Keratinocyte (primary cell): ENCODE measurements around the gene ZNF217. TPM values are rescaled to one million over a fixed set of nuclear protein-coding genes. Genes with fewer than 3 reads are reported as not detected.
"Not testable (repeated sequence)": the region's sequence is repeated elsewhere in the genome, so short reads cannot be mapped to it uniquely, and the experiment has no call there.

ENCODE experiments used
- DNase-seq: peaks from one replicate; pipeline ENCODE4 v3.0.0-alpha.2; 2011; ENCODE audit warnings: low read depth, missing footprints, low spot score
- FAIRE-seq: peaks from 2 replicates; lab custom pipeline; 2011; peaks lifted over from hg19 to GRCh38; lab: Jason Lieb, UNC
- H2AFZ ChIP-seq: 2 replicates; pipeline ENCODE4 v1.6.0; 2012; ENCODE audit warnings: low read length, control low read depth, inconsistent platforms; ENCODE audit not compliant: control insufficient read depth
- H3K27ac ChIP-seq: 2 replicates; pipeline ENCODE4 v1.5.1; 2011; ENCODE audit warnings: low read length; ENCODE audit not compliant: control insufficient read depth, insufficient read depth
- H3K27me3 ChIP-seq: 3 replicates; pipeline ENCODE4 v1.6.0; 2011; ENCODE audit warnings: low read length; ENCODE audit not compliant: control insufficient read depth, insufficient read depth; ENCODE audit errors: extremely low read depth
- H3K36me3 ChIP-seq, 2 experiments: 2 replicates in 1 of 2; 3 replicates in 1 of 2; pipeline ENCODE4 v1.5.1; 2011; ENCODE audit warnings: low read length in 2 of 2, mild to moderate bottlenecking in 1 of 2; ENCODE audit not compliant: control insufficient read depth in 2 of 2, insufficient read depth in 2 of 2; ENCODE audit errors: extremely low read depth in 1 of 2
- H3K4me1 ChIP-seq: 3 replicates; pipeline ENCODE4 v1.5.1; 2011; ENCODE audit warnings: low read length; ENCODE audit not compliant: control insufficient read depth, insufficient read depth; ENCODE audit errors: extremely low read depth
- H3K4me2 ChIP-seq: 3 replicates; pipeline ENCODE4 v1.6.0; 2011; ENCODE audit warnings: low read depth, low read length; ENCODE audit not compliant: control insufficient read depth, insufficient read depth; ENCODE audit errors: extremely low read depth
- H3K4me3 ChIP-seq, 3 experiments: fragments of 200-600 bp in 1 of 3; sonication (generic) in 1 of 3; 2 replicates in 2 of 3; 3 replicates in 1 of 3; pipeline ENCODE4 v1.5.1; 2011 to 2016; ENCODE audit warnings: low read length in 3 of 3, mild to moderate bottlenecking in 3 of 3, control low read depth in 2 of 3, inconsistent platforms in 1 of 3, low read depth in 1 of 3, mixed read lengths in 1 of 3, mixed run types in 1 of 3, moderate library complexity in 1 of 3; ENCODE audit not compliant: control insufficient read depth in 2 of 3, insufficient read depth in 2 of 3; ENCODE audit errors: extremely low read depth in 1 of 3
- H3K79me2 ChIP-seq: 2 replicates; pipeline ENCODE4 v1.6.0; 2012; ENCODE audit warnings: low read length; ENCODE audit not compliant: control insufficient read depth, insufficient read depth
- H3K9ac ChIP-seq: 3 replicates; pipeline ENCODE4 v1.6.0; 2011; ENCODE audit warnings: low read length; ENCODE audit not compliant: control insufficient read depth, insufficient read depth; ENCODE audit errors: extremely low read depth
- H3K9me1 ChIP-seq: 3 replicates; pipeline ENCODE4 v1.6.0; 2011; ENCODE audit warnings: low read length; ENCODE audit not compliant: control insufficient read depth, insufficient read depth; ENCODE audit errors: extremely low read depth
- H3K9me3 ChIP-seq: 2 replicates; pipeline ENCODE4 v1.5.1; 2012; ENCODE audit warnings: low read depth, low read length; ENCODE audit not compliant: control insufficient read depth
- H4K20me1 ChIP-seq: 3 replicates; pipeline ENCODE4 v1.6.0; 2011; ENCODE audit warnings: low read length; ENCODE audit not compliant: control insufficient read depth, insufficient read depth; ENCODE audit errors: extremely low read depth
- CTCF ChIP-seq, 3 experiments: IDR thresholded peaks in 1 of 3; conservative IDR thresholded peaks in 1 of 3; optimal IDR thresholded peaks in 1 of 3; 2 replicates in 2 of 3; 3 replicates in 1 of 3; pipeline versions ENCODE3 to v1.5.1; 2011; ENCODE audit warnings: low read length in 3 of 3, mild to moderate bottlenecking in 3 of 3, moderate library complexity in 2 of 3, control low read depth in 1 of 3, inconsistent platforms in 1 of 3; ENCODE audit not compliant: insufficient read depth in 2 of 3; ENCODE audit errors: extremely low read depth in 1 of 3
- EZH2 ChIP-seq: IDR thresholded peaks from one replicate; pipeline ENCODE4 v1.6.1; 2012; ENCODE audit warnings: inconsistent platforms, mild to moderate bottlenecking, low read length, moderate library complexity
- dilution Hi-C: fragments of 300-500 bp; cut with MboI; formaldehyde crosslinking; loops from one replicate; pipeline ENCODE4 v1.7.0; 2020; ENCODE audit warnings: low sequenced_read_pairs; ENCODE audit not compliant: extremely low pct_ligation_motif_present
- polyA plus RNA-seq, 5 experiments: library from polyadenylated mRNA; depleted of rRNA in 3 of 5; stranded (reverse) in 3 of 5; stranded (forward) in 1 of 5; unstranded in 1 of 5; fragments of >200 nt; gene quantifications; 1 replicate in 1 of 5; 2 replicates in 3 of 5; 3 replicates in 1 of 5; pipeline versions ENCODE4 v1.2.1 to v1.2.3, GENCODE V29; 2011 to 2012; ENCODE audit warnings: missing spikeins in 2 of 5, low read depth in 1 of 5, low replicate concordance in 1 of 5

The ZNF217 gene
- polyA plus RNA-seq, 1 donor (not counting 4 experiments of a cell fraction or from before 2014, with no cell fraction given): 17.3 TPM

- H3K4me3 ChIP-seq, H3K9me1 ChIP-seq, H3K9me3 ChIP-seq, FAIRE-seq, H3K27me3 ChIP-seq, dilution Hi-C loops, H4K20me1 ChIP-seq, DNase-seq, H2AFZ ChIP-seq: not testable (repeated sequence)
- H3K4me2 ChIP-seq: peak overlapping the region; percentile 32
- H3K36me3 ChIP-seq: peaks cover 26 to 31% of the 10 kb centered on the region in 2 experiments
- H3K4me1 ChIP-seq: peaks cover 59% of the 10 kb centered on the region
- H3K9ac ChIP-seq: peak overlapping the region; percentile 9
- H3K27ac ChIP-seq: peak overlapping the region; percentile 83
- peaks cover 83% of the 10 kb centered on the region for H3K79me2 ChIP-seq
These were observed 9.7 kb downstream of the ZNF217 start for GRCh38 chr20:53583660-53584549.

GRCh38 chr20:53582574-53583351, 10.9 kb downstream of the ZNF217 start:
- dilution Hi-C loops: no loop called here
- no peak for TF ChIP-seq CTCF (optimal IDR thresholded peaks at IDR 0.05 in 1 of 3, IDR thresholded peaks at IDR 0.05 in 1 of 3, conservative IDR thresholded peaks at IDR 0.05 in 1 of 3; ENCODE audit: extremely low read depth in 1 of 3, insufficient read depth in 2 of 3, low read length in 3 of 3)
- TF ChIP-seq EZH2: no peak
- Histone ChIP-seq H3K79me2 (peaks cover 84% of the 10 kb centered on the region), H3K4me2 (peak overlapping the region; percentile 52), H3K36me3 (peaks cover 27 to 41% of the 10 kb centered on the region in 2 experiments), H3K27ac (peak overlapping the region; percentile 83), H3K27me3 (no peaks in the 10 kb centered on the region), H4K20me1 (peaks cover 7% of the 10 kb centered on the region), H3K4me1 (peaks cover 60% of the 10 kb centered on the region), H3K9me3 (no peaks in the 10 kb centered on the region), H3K4me3 (no peak overlapping the region), H3K9ac (peak overlapping the region; percentile 34), H2AFZ (no peak overlapping the region), H3K9me1 (peaks cover 4% of the 10 kb centered on the region)
- DNase-seq: peak; percentile 70
- no peak for FAIRE-seq
